Heart right ventricle (tissue), 16 donors: ENCODE measurements around the gene FRMD3. TPM values are rescaled to one million over a fixed set of nuclear protein-coding genes. Genes with fewer than 3 reads are reported as not detected.
A peak's percentile ranks its signal among the peaks of the same experiment; 100 is the strongest.

ENCODE experiments used
- ATAC-seq, 8 donors: fragments of 200-7000 bp; cut with Tn5 transposase; one replicate each; pipeline ENCODE4 v1.9.1; 2020; ENCODE audit warnings: mild to moderate bottlenecking in 8 of 8, moderate library complexity in 8 of 8, moderate number of reproducible peaks in 1 of 8
- DNase-seq, 2 donors: peaks; one replicate each; pipeline ENCODE4 v3.0.0-alpha.2; 2020
- H3K27ac ChIP-seq, 10 donors: fragments of 200-600 bp; sonication (generic) in 2 of 10; one replicate each; pipeline versions ENCODE4 v1.5.0 to v1.8.0; 2020 to 2022; ENCODE audit warnings: mild to moderate bottlenecking in 3 of 10
- H3K27me3 ChIP-seq, 7 donors: fragments of 200-600 bp; one replicate each; pipeline ENCODE4 v1.8.0; 2021 to 2022; ENCODE audit warnings: mild to moderate bottlenecking in 2 of 7
- H3K36me3 ChIP-seq, 9 donors: fragments of 200-600 bp; sonication (generic) in 1 of 9; one replicate each; pipeline versions ENCODE4 v1.5.0 to v1.8.0; 2020 to 2022; ENCODE audit warnings: mild to moderate bottlenecking in 2 of 9
- H3K4me1 ChIP-seq, 9 donors: fragments of 200-600 bp; sonication (generic) in 1 of 9; one replicate each; pipeline versions ENCODE4 v1.5.0 to v1.8.0; 2020 to 2022; ENCODE audit warnings: mild to moderate bottlenecking in 4 of 9
- H3K4me3 ChIP-seq, 10 donors: fragments of 200-600 bp; sonication (generic) in 2 of 10; one replicate each; pipeline versions ENCODE4 v1.5.0 to v1.8.0; 2020 to 2022; ENCODE audit warnings: mild to moderate bottlenecking in 7 of 10, moderate library complexity in 2 of 10
- H3K9me3 ChIP-seq, 11 donors: fragments of 200-600 bp in 10 of 11; sonication (generic) in 2 of 11; one replicate each; pipeline versions ENCODE4 v1.5.0 to v1.8.0; 2013 to 2022; ENCODE audit warnings: mild to moderate bottlenecking in 2 of 11, control low read depth in 1 of 11, moderate library complexity in 1 of 11
- WGBS, 2 donors: extraction: QIAGEN DNeasy Blood & Tissue Kit; methylation state at CpG; one replicate each; pipeline ENCODE4 v1.1.7; 2013; ENCODE audit warnings: inconsistent platforms in 1 of 2; 5-methylcytosine and 5-hydroxymethylcytosine counted together
- intact Hi-C, 10 donors: fragments of 100-400 bp; cut with DNase I; formaldehyde crosslinking; loops; one replicate each; pipeline versions ENCODE4 v1.11.1 to v1.14.2; 2022
- polyA plus RNA-seq, 2 donors: library from polyadenylated mRNA; stranded (reverse); fragments of 200-250 nt; gene quantifications; one replicate each; pipeline ENCODE4 v1.2.3, GENCODE V29; 2013
- total RNA-seq, 10 donors: library from RNA; stranded (reverse); fragmentation: NEBNext Ultra II Directional in 3 of 10; extraction: Animal tissue kit (Norgen Biotek cat#: 25700) in 3 of 10; gene quantifications; one replicate each; pipeline versions ENCODE4 v1.2.1 to v1.2.4, GENCODE V29; 2021 to 2023
- TF ChIP-seq, protein P1 (sequence below), 9 donors: fragments of 200-600 bp; sonication (generic) in 2 of 9; IDR thresholded peaks; one replicate each; pipeline versions ENCODE4 v1.5.0 to v1.8.0; 2021 to 2022; ENCODE audit warnings: antibody characterized with exemption in 9 of 9, mild to moderate bottlenecking in 5 of 9, moderate library complexity in 1 of 9
- donor health status: Arrhythmogenic right ventricular cardiomyopathy.
- donor health status: ischemic (EF 13 %, LVEDD 7.1; RV severe dilation, severe dysfunction).
- donor health status: healthy with polysubstance abuse.
- donor health status: DM: no; HTN: yes; CAD: no.
- donor health status: DM: no; HTN: no; CAD: no.
- donor health status: ischemic (EF 25% LVEDD 6.9; RV normal size, moderate dysfunction).
- donor health status: ischemic (EF 25% LVEDD 5.7; RV mildly dilated, moderate dysfunction).
- donor health status: healthy.
- donor health status: DM: yes; HTN: yes; CAD: no.
- donor health status: Ischemic cardiomyopathy.
- donor health status: ischemic (EF 35%, LVEDD 5.7; RV mildly dilated, moderate dysfunction).
- donor health status: nonischemic (EF 11% LVEDD 7.7; RV severe dilation, severe dysfunction).
- donor health status: DM: yes; HTN: yes; CAD: no.
- donor health status: PGD.
- donor health status: ischemic (EF 29% LVEDD 5.4; RV normal size, mild dysfunction).
- donor health status: nonischemic (EF 23%, LVEDD 6.1; RV moderate dilation, normal function).

The FRMD3 gene
- total and polyA plus RNA-seq, 12 donors, result 23.1 to 145 (median 98.8) TPM

DNA sequence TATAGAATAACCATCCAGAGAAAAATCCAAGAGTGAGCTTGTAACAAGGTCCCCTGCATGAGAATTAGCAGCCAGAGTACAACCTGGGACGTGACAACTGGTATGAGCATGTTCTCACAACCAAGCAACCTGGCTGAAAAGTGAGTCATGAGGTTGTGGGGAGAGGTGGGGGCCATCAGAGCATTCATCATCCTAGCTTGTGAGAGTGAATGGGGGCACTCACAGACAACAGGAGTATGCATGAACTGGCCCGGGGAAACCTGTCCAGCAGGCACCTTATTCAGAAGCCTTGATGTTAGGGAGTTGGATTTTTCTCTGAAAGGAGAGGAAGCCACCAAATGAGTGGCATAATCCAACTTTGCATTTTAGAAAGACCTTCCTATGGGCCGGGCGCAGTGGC is 113.0 kb downstream of the FRMD3 start:
- WGBS, 2 donors, result 89 to 98% methylated on average over 4 of the region's 4 CpGs

DNA sequence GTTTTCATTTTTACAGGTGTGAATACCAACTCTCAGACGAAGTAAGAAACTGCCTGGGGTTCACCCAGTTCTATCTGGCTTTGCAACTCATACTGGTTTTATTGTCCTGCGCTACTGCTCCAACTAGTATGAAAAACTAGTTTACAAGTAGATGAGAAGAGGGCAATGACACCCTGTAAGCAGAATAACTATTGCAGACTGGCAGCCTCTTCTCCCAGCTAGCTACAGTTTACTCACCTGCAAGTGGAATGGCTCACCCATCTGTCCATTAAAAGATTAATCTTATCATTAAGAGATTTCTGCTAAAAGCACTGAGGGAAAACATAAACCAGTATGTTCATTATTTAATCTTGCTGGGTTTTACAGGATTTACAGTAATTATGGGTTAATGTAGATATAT is 113.4 kb downstream of the FRMD3 start:
- intact Hi-C loops, result loop anchor here in 1 of 10 donors (10.0 kb wide), 2 partner anchors 50 to 110 kb away; partner anchors contain the start of gene FRMD3
- Histone ChIP-seq H3K27me3 (no peaks in the 10 kb centered on the region), H3K36me3 (no peaks in the 10 kb centered on the region), H3K4me3 (no peak overlapping the region), H3K27ac (no peak overlapping the region), H3K9me3 (no peaks in the 10 kb centered on the region), H3K4me1 (peaks cover 0 to 47% (median 13%) of the 10 kb centered on the region in 9 donors)
- WGBS, 2 donors, result 78 to 87% methylated on average over 2 of the region's 2 CpGs
- TF ChIP-seq, protein P1, sequence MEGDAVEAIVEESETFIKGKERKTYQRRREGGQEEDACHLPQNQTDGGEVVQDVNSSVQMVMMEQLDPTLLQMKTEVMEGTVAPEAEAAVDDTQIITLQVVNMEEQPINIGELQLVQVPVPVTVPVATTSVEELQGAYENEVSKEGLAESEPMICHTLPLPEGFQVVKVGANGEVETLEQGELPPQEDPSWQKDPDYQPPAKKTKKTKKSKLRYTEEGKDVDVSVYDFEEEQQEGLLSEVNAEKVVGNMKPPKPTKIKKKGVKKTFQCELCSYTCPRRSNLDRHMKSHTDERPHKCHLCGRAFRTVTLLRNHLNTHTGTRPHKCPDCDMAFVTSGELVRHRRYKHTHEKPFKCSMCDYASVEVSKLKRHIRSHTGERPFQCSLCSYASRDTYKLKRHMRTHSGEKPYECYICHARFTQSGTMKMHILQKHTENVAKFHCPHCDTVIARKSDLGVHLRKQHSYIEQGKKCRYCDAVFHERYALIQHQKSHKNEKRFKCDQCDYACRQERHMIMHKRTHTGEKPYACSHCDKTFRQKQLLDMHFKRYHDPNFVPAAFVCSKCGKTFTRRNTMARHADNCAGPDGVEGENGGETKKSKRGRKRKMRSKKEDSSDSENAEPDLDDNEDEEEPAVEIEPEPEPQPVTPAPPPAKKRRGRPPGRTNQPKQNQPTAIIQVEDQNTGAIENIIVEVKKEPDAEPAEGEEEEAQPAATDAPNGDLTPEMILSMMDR (IDR thresholded peaks at IDR 0.05), result no peak
- ATAC-seq (no peak), DNase-seq (no peak)

More for the DNA sequence above, 113.0 kb downstream of the FRMD3 start:
- Histone ChIP-seq H3K36me3 (no peaks in the 10 kb centered on the region), H3K27me3 (no peaks in the 10 kb centered on the region), H3K9me3 (no peaks in the 10 kb centered on the region), H3K27ac (no peak overlapping the region), H3K4me1 (peaks cover 0 to 47% (median 13%) of the 10 kb centered on the region in 9 donors), H3K4me3 (no peak overlapping the region)
- intact Hi-C loops, result loop anchor here in 1 of 10 donors (10.0 kb wide), 2 partner anchors 50 to 110 kb away; partner anchors contain the start of gene FRMD3
- ATAC-seq, result no peak
- DNase-seq, result no peak
- TF ChIP-seq, protein P1 (IDR thresholded peaks at IDR 0.05), result no peak

DNA sequence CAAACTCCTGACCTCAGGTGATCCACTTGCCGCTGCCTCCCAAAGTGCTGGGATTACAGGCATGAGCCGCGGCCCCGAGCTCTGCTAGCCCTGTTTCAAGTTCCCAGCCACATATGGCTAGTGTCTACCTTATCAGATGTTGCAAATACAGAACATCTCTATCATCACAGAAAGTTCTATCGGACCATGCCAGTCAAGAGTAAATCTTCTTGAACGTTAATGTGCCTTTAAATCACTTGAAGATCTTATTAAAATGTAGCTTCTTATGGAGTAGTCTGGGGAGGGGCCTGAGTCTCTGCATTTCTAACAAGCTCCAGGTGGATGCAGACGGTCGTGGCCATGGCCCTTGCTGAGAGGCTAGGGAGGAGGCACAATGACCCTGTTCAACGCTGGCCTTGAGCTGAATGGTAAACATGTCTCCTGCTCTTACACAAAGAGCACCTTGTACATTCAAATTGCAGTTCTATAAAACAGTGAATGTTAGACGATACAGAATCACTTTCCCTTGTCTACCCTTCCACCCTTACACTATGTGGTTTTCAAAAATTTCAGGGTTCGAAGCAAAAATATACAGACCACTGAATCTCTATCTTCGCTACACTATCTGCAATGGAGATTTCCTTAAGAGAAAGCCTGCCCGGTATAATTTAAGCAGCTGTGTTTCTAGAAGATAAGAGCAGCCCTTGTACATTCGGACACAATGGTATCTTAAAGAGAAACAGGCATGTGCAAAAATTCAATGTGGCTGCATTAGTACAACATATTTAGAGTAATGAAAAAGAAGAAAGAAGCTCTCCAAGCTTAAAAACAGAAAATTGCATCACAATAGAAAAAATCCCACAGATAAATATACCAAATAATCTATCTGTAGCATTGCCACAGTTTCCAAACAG is 114.1 kb downstream of the FRMD3 start:
- no peaks in the 10 kb centered on the region for H3K27me3 ChIP-seq
- no peak overlapping the region for H3K4me3 ChIP-seq
- DNase-seq (no peak), ATAC-seq (no peak)
- H3K4me1 ChIP-seq, result peaks cover 0 to 47% (median 13%) of the 10 kb centered on the region in 9 donors
- peak overlapping the region in 1 of 10 donors; percentile 41 for H3K27ac ChIP-seq
- intact Hi-C loops, result loop anchor here in 1 of 10 donors (10.0 kb wide), 2 partner anchors 51 to 111 kb away; partner anchors contain the start of gene FRMD3
- no peaks in the 10 kb centered on the region for H3K36me3 ChIP-seq
- TF ChIP-seq, protein P1 (IDR thresholded peaks at IDR 0.05), result no peak
- no peaks in the 10 kb centered on the region for H3K9me3 ChIP-seq
- WGBS, 2 donors, result 68 to 70% methylated on average over 14 of the region's 14 CpGs

DNA sequence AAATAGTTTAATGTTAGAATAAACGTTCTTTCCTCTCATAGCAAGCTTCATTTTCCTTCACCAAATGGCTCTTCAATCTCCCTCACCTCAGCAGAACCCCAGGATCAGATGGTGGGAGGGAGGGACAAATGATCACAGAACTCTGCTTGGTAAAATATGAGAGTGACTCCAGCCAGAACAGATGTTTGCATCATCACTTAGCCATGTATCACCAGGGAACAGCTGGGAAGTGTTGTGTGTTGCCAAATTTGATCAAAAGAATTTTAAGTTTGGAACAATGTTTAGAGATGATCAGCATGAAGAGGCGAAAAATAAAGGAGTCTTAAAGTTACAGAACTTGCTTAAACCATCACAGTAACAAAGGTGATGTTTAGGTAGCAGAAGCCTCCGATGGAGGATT is 115.7 kb downstream of the FRMD3 start:
- peak overlapping the region in 3 of 10 donors; percentile 0 to 30 (median 6) for H3K27ac ChIP-seq
- WGBS, 2 donors, result 63 to 69% methylated on average over 3 of the region's 3 CpGs
- intact Hi-C loops, result loop anchor here in 1 of 10 donors (10.0 kb wide), 2 partner anchors 52 to 112 kb away; partner anchors contain the start of gene FRMD3

More for the DNA sequence above, 115.7 kb downstream of the FRMD3 start:
- no peaks in the 10 kb centered on the region for H3K9me3 ChIP-seq
- ATAC-seq, result peak in 7 of 8 donors; percentile 62 to 88 (median 71)
- DNase-seq, result peak in 1 of 2 donors; percentile 26
- H3K4me1 ChIP-seq, result peaks cover 0 to 47% (median 13%) of the 10 kb centered on the region in 9 donors
- H3K4me3 ChIP-seq, result no peak overlapping the region
- TF ChIP-seq, protein P1 (IDR thresholded peaks at IDR 0.05), result no peak
- H3K36me3 ChIP-seq, result no peaks in the 10 kb centered on the region
- no peaks in the 10 kb centered on the region for H3K27me3 ChIP-seq
